IMR-90 (cell line): Measurements from ENCODE around the gene LDLRAD4. TPM values are rescaled to one million over a fixed set of nuclear protein-coding genes. Genes with fewer than 3 reads are reported as not detected.

Experiments used
- ATAC-seq: fragments of 200-7000 bp; cut with Tn5 transposase; 2 replicates; pipeline ENCODE4 v1.9.1; 2020; ENCODE audit warnings: low read depth, mild to moderate bottlenecking, moderate library complexity
- BruUV-seq: library from RNA; stranded (reverse); fragments of 400-500 nt; replicated peaks from 2 replicates; lab custom pipeline; 2021; lab: Mats Ljungman, UMichigan
- CTCF ChIA-PET: fragments of 300-600 bp; formaldehyde crosslinking; extraction: SDS; loops from one replicate; lab custom pipeline; 2021; ENCODE audit warnings: antibody characterized with exemption; lab: Yijun Ruan, JAX
- POLR2A ChIA-PET: fragments of 300-600 bp; sonication (Branson Sonifier 250); formaldehyde crosslinking; loops from one replicate; lab custom pipeline; 2022; ENCODE audit warnings: antibody characterized with exemption; ENCODE audit not compliant: unreplicated experiment; lab: Charles Lee
- DNase-seq: peaks from one replicate; pipeline ENCODE4 v3.0.0; 2013
- H2AFZ ChIP-seq: replicated peaks from 2 replicates; pipeline ENCODE3; 2013; ENCODE audit warnings: low read length, mild to moderate bottlenecking; ENCODE audit not compliant: poor library complexity
- H2AK5ac ChIP-seq: 2 replicates; pipeline ENCODE4 v1.6.1; 2013; ENCODE audit warnings: low read depth, low read length, inconsistent platforms
- H2AK9ac ChIP-seq: replicated peaks from 2 replicates; pipeline ENCODE3; 2013; ENCODE audit warnings: mild to moderate bottlenecking, low read depth, low read length, moderate library complexity; ENCODE audit not compliant: poor library complexity
- H2BK120ac ChIP-seq: 2 replicates; pipeline ENCODE4 v1.6.1; 2013; ENCODE audit warnings: low read depth, low read length, inconsistent platforms
- H2BK15ac ChIP-seq: 3 replicates; pipeline ENCODE4 v1.6.1; 2013; ENCODE audit warnings: low read depth, low read length, inconsistent platforms
- H2BK20ac ChIP-seq: 2 replicates; pipeline ENCODE4 v1.6.1; 2013; ENCODE audit warnings: low read depth, mild to moderate bottlenecking, inconsistent platforms, low read length, moderate library complexity
- H2BK5ac ChIP-seq: 2 replicates; pipeline ENCODE4 v1.6.1; 2013; ENCODE audit warnings: mild to moderate bottlenecking, low read depth, low read length, inconsistent platforms; ENCODE audit not compliant: poor library complexity, severe bottlenecking
- H3K14ac ChIP-seq: replicated peaks from 2 replicates; pipeline ENCODE4 v1.6.1; 2013; ENCODE audit warnings: low read depth, low read length, inconsistent platforms
- H3K18ac ChIP-seq: 2 replicates; pipeline ENCODE4 v1.6.1; 2013; ENCODE audit warnings: low read depth, low read length, control low read depth
- H3K23ac ChIP-seq: 2 replicates; pipeline ENCODE4 v1.6.1; 2013; ENCODE audit warnings: low read depth, low read length, inconsistent platforms
- H3K27ac ChIP-seq: 2 replicates; pipeline ENCODE4 v1.5.1; 2013; ENCODE audit warnings: mild to moderate bottlenecking, control low read depth, low read length; ENCODE audit not compliant: insufficient read depth
- H3K27me3 ChIP-seq: 2 replicates; pipeline ENCODE4 v1.6.1; 2013; ENCODE audit warnings: low read length; ENCODE audit not compliant: control insufficient read depth, insufficient read depth
- H3K36me3 ChIP-seq: 2 replicates; pipeline ENCODE4 v1.6.1; 2013; ENCODE audit warnings: low read length, mixed read lengths; ENCODE audit not compliant: control insufficient read depth, insufficient read depth
- H3K4ac ChIP-seq: 2 replicates; pipeline ENCODE4 v1.6.1; 2013; ENCODE audit warnings: low read depth, low read length, inconsistent platforms
- H3K4me1 ChIP-seq: 2 replicates; pipeline ENCODE4 v1.6.1; 2013; ENCODE audit warnings: low read length, mixed read lengths; ENCODE audit not compliant: control insufficient read depth, insufficient read depth
- H3K4me2 ChIP-seq: 2 replicates; pipeline ENCODE4 v1.6.1; 2013; ENCODE audit warnings: low read depth, mild to moderate bottlenecking, control low read depth, low read length, moderate library complexity
- H3K4me3 ChIP-seq: 2 replicates; pipeline ENCODE4 v1.5.1; 2013; ENCODE audit warnings: low read depth, mild to moderate bottlenecking, control low read depth, low read length, moderate library complexity; ENCODE audit not compliant: insufficient read depth
- H3K56ac ChIP-seq: 2 replicates; pipeline ENCODE4 v1.6.1; 2013; ENCODE audit warnings: low read length, inconsistent platforms; ENCODE audit not compliant: insufficient read depth; ENCODE audit errors: extremely low read depth
- H3K79me1 ChIP-seq, 2 experiments: 2 replicates each; pipeline ENCODE4 v1.6.1; 2013; ENCODE audit warnings: low read length in 2 of 2, inconsistent platforms in 1 of 2, low read depth in 1 of 2
- H3K9ac ChIP-seq: 2 replicates; pipeline ENCODE4 v1.6.1; 2013; ENCODE audit warnings: low read depth, low read length, control low read depth
- H3K9me1 ChIP-seq: 2 replicates; pipeline ENCODE4 v1.6.1; 2013; ENCODE audit warnings: low read length, inconsistent platforms; ENCODE audit not compliant: insufficient read depth
- H3K9me3 ChIP-seq: 2 replicates; pipeline ENCODE4 v1.6.1; 2013; ENCODE audit warnings: low read length; ENCODE audit not compliant: control insufficient read depth, insufficient read depth
- H4K20me1 ChIP-seq: 2 replicates; pipeline ENCODE4 v1.6.1; 2013; ENCODE audit warnings: low read length, inconsistent platforms; ENCODE audit not compliant: insufficient read depth
- H4K5ac ChIP-seq: 2 replicates; pipeline ENCODE4 v1.6.1; 2013; ENCODE audit warnings: mild to moderate bottlenecking, low read depth, low read length, control low read depth
- H4K8ac ChIP-seq, 2 experiments: 2 replicates each; pipeline ENCODE4 v1.6.1; 2013; ENCODE audit warnings: low read depth in 2 of 2, low read length in 2 of 2, control low read depth in 1 of 2, inconsistent platforms in 1 of 2
- H4K91ac ChIP-seq: 2 replicates; pipeline ENCODE4 v1.6.1; 2013; ENCODE audit warnings: low read depth, low read length, inconsistent platforms; ENCODE audit not compliant: insufficient read depth
- CHD1 ChIP-seq: IDR thresholded peaks from 2 replicates; pipeline ENCODE4 v1.6.1; 2012; ENCODE audit warnings: low read depth, low read length, improper control_type of control experiment
- CTCF ChIP-seq: conservative IDR thresholded peaks from 2 replicates; pipeline ENCODE4 v1.5.1; 2012; ENCODE audit warnings: mild to moderate bottlenecking, low read depth, low read length, improper control_type of control experiment
- ELK1 ChIP-seq: fragments of 150-350 bp; IDR thresholded peaks from 2 replicates; pipeline ENCODE4 v1.6.1; 2016; ENCODE audit warnings: low read depth, mild to moderate bottlenecking, low read length, moderate library complexity, borderline replicate concordance
- FOS ChIP-seq: fragments of 150-350 bp; IDR thresholded peaks from 2 replicates; pipeline ENCODE4 v1.6.1; 2016; ENCODE audit warnings: low read depth, low read length
- MAFK ChIP-seq: IDR thresholded peaks from 2 replicates; pipeline ENCODE4 v1.6.1; 2012; ENCODE audit warnings: low read depth, low read length, improper control_type of control experiment
- MAZ ChIP-seq: IDR thresholded peaks from 2 replicates; pipeline ENCODE4 v1.6.1; 2012; ENCODE audit warnings: low read depth, mild to moderate bottlenecking, low read length, improper control_type of control experiment, moderate library complexity, borderline replicate concordance
- MXI1 ChIP-seq: IDR thresholded peaks from 2 replicates; pipeline ENCODE4 v1.6.1; 2012; ENCODE audit warnings: low read depth, mild to moderate bottlenecking, low read length, moderate library complexity, borderline replicate concordance
- POLR2A ChIP-seq: IDR thresholded peaks from 2 replicates; pipeline ENCODE4 v1.6.1; 2012; ENCODE audit warnings: mild to moderate bottlenecking, low read depth, low read length
- SMC3 ChIP-seq: fragments of 150-350 bp; IDR thresholded peaks from 2 replicates; pipeline ENCODE4 v1.6.1; 2016; ENCODE audit warnings: low read depth, mild to moderate bottlenecking, antibody characterized with exemption, low read length, moderate library complexity
- WGBS, 2 experiments: methylation state at CpG; one replicate each; pipeline versions ENCODE4 v1.1.5 to v1.1.7; 2013; ENCODE audit warnings: missing lambda C conversion rate in 2 of 2; ENCODE audit not compliant: insufficient read length in 1 of 2; ENCODE audit errors: extremely low coverage in 2 of 2; 5-methylcytosine and 5-hydroxymethylcytosine counted together
- dilution Hi-C: fragments of 300-500 bp; cut with HindIII; formaldehyde crosslinking; loops from one replicate; pipeline ENCODE4 v1.14.3; 2018; ENCODE audit warnings: low sequenced_read_pairs; ENCODE audit not compliant: unreplicated experiment
- in situ Hi-C: fragments of 300-500 bp; cut with MboI; formaldehyde crosslinking; loops from 3 replicates; pipeline ENCODE4 v1.14.3; 2019; ENCODE audit warnings: low sequenced_read_pairs, inconsistent platforms, mixed read lengths
- intact Hi-C: fragments of 100-400 bp; cut with micrococcal nuclease; formaldehyde crosslinking; loops from 2 replicates; pipeline ENCODE4 v1.10.0; 2022
- polyA plus RNA-seq, 3 experiments: library from polyadenylated mRNA; depleted of rRNA; stranded (reverse); fragments of >200 nt; gene quantifications; 2 replicates each; pipeline ENCODE4 v1.2.3, GENCODE V29; 2012; ENCODE audit warnings: low replicate concordance in 1 of 3
- total RNA-seq: library from RNA; depleted of rRNA; stranded (reverse); fragments of >200 nt; gene quantifications from 2 replicates; pipeline ENCODE4 v1.2.3, GENCODE V29; 2012

Gene LDLRAD4
- total and polyA plus RNA-seq, 2 of the 4 experiments (the other 2 are of a cell fraction): not detected

- H3K9me3 ChIP-seq: no peaks in the 10 kb centered on the region
- H3K27me3 ChIP-seq: no peaks in the 10 kb centered on the region
- no peak overlapping the region for H3K4me2 ChIP-seq
- H2AFZ ChIP-seq: no peak overlapping the region
- H2BK20ac ChIP-seq: no peak overlapping the region
- ChIA-PET POLR2A (no interaction called here), CTCF (interaction anchor here (0.7 kb wide), 1 partner anchor 716 kb away, joined by 3 read pairs; no protein-coding TSS in a partner anchor)
- H3K14ac ChIP-seq: no peak overlapping the region
- H3K4me1 ChIP-seq: no peaks in the 10 kb centered on the region
- no TSS peak for BruUV-seq
- H2BK15ac ChIP-seq: no peak overlapping the region
- H3K4ac ChIP-seq: no peak overlapping the region
- no peak overlapping the region for H3K23ac ChIP-seq
- no peak overlapping the region for H3K4me3 ChIP-seq
- no peak overlapping the region for H3K56ac ChIP-seq
- no peak overlapping the region for H3K18ac ChIP-seq
- no CpG with 5 or more reads among the region's 3 CpGs for WGBS, 2 experiments
- H4K91ac ChIP-seq: no peak overlapping the region
- no peak overlapping the region for H2AK5ac ChIP-seq
- no peak overlapping the region for H3K27ac ChIP-seq
- H2BK5ac ChIP-seq: no peak overlapping the region
- intact Hi-C loops (no loop called here), in situ Hi-C loops (no loop called here), dilution Hi-C loops (no loop called here)
- H3K9me1 ChIP-seq: no peaks in the 10 kb centered on the region
- no peaks in the 10 kb centered on the region for H4K20me1 ChIP-seq
- no peak overlapping the region for H2BK120ac ChIP-seq
- no peaks in the 10 kb centered on the region for H3K79me1 ChIP-seq
- H4K8ac ChIP-seq: no peak overlapping the region
- no peaks in the 10 kb centered on the region for H3K36me3 ChIP-seq
- no peak for DNase-seq
- no peak overlapping the region for H3K9ac ChIP-seq
- ATAC-seq: no peak
- H2AK9ac ChIP-seq: no peak overlapping the region
- no peak overlapping the region for H4K5ac ChIP-seq
- TF ChIP-seq FOS (no peak), POLR2A (no peak), MAZ (no peak), CTCF (no peak), MAFK (no peak), MXI1 (no peak), ELK1 (no peak), CHD1 (no peak), SMC3 (no peak)
Observed at GRCh38 chr18:13331846-13332245, 113.3 kb downstream of the LDLRAD4 start.
